EH (cell line): ENCODE measurements around the gene SNAP25.

Experiments used
- DNase-seq: peaks from one replicate; pipeline ENCODE4 v3.0.0-alpha.2; 2015; ENCODE audit warnings: low read depth

The SNAP25 gene

DNA sequence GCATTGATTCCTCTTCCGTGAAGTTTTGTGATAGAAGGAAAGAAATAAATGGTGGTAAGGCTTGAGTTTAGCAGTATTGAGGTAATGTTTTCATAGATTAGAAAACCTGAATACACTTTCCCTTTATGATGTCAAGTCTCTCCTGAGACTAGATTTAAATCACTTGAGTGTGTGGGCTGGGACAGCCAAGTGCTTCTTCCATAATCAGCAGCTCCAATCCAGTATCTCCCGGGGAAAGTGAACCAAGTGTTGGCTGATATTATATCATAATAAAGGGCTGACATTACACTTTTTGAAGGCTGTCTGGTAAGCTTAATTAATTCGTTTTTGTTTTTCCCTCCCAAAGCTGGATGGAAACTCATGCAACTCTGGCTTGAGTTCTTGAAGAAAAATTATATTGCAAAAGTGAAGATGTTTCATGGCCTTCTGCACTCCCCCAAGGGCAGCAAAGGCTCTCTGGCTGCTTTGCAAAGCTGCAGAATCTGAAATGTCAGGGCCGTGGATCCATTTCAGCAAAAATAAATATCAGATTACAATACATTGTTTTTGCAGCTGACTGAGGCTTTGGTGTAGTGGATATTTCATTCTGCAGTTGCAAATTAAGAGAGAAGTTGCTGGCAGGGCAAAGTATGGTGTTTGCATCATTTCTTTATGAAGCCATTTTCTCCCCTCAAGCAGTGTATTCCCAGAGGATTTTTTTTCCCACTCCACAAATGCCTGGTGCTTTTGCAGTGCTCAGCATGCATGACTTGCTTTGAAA lies 114.2 kb downstream of the SNAP25 start:
- peak; percentile 12 for DNase-seq

DNA sequence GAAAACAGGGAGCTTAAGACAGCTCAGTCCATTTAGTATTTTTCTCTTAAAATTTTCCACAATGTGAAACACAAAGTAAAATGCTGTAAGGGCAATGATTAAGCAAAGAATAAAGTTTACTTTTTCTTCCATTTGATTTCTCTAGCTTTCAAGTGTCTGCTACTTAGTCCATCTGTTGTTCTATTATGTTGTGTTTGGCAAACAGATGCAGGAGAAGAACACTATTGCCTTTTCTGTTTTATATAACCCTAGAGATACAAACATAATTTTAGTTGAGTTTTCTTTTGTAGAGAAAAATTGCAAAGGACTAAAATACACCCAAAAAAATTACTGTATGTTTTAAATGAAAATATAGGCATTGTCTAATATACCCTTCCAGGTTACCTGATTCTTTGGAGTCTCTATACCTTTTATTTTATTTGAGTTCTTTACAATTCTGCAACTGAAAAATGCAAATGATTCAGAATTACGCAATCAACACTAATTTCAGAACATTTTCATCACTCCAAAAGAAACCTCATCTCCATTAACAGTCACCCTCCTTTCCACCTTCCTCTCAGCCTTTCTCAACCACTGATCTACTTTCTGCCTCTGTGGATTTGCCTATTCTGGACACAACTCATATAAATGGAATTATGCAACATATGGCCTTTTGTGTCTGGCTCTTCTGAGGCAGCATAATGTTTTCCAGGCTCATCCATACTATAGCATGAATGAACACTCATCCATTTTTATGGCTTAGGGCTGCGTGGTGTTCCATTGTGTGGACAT lies 118.5 kb downstream of the SNAP25 start:
- DNase-seq: no peak

DNA sequence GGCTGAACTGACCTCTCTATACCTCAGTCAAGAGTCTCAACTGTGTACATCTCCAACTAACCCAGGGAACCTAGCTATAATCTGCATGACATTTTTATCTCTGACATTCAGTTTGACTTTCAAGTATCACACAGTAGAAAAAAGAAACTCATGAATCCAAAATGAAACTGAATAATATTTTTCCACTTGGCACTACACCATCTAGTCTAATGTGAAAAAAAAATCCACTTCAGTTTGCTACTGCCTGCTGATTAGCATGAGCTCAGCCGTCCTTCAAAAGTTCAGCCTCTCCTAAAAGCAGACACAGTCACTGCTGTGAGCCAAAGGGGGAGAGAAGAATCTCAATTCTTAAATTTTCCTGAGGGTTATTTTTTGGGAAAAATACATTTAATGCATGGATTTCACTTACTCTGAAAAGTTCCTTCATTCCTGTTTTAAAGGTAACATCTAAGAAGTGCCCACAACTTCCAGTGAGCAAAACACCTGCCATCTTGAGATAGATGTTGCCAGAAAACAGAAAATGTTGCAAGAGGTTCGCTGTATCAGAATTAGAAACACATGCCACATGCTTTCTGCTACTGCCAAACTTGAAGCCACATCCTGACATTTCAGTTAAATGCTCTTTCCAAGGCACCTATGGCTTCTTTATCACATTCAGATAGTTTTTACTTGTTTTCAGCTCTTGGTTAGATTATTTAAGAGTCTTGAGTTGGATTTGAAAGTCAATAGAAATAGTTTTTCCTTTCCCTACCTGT lies 120.0 kb downstream of the SNAP25 start:
- DNase-seq: no peak

DNA sequence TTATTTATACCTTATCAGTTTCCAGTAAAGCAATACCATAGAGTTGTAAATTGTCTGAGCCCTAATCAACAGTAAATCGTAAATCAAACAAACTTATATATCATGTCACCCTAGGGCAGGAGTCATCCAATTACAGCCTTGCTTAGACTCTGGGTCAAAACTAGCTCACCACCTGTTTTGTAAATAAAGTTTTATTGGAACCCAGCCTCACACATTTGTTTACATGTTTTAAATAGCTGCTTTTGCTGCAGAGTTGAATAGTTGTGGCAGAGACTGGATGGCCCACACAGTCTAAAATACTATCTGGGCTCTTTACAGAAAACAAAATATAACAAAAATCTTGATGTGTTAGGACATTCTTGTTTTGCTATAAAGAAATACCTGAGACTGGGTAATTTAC lies 121.0 kb downstream of the SNAP25 start:
- DNase-seq: no peak

DNA sequence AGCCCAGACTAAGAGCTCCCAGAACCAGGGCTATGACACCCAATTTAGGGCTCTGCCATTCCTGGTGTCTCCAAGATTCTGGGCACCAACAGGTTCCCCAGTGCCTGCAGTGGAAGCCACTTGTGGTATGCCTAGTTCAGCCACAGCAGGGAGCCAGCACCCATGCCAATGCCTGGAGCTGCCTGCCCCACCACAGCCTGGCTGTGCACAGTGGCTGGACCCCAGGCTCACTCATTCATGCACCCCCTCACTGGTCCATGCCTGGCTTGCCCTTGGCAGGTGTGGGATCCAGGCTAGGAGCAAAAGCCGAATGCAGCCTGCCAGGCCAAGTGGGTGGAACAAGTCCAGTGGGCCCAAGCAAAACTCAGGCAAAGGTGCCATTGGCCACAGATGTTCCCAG lies 123.5 kb downstream of the SNAP25 start:
- DNase-seq: no peak

DNA sequence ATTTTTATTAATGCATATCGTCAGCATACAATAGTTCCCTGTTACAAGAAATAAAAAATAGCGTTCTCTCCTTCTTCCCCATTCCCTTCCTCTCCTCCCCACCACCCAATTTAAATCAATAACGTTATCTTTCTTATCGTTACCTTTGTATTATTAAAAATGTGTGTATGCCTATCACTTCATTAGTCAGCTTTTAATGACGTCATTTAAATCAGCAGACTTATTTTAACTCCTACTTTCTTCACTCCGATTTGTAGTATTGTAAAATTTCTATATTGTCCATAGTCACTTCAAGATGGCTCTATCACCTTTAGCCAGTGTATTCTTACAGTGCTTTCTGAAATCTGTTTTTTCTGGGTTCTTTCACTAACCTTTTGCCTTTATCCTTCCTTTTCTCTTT lies 126.3 kb downstream of the SNAP25 start:
- DNase-seq: no peak

DNA sequence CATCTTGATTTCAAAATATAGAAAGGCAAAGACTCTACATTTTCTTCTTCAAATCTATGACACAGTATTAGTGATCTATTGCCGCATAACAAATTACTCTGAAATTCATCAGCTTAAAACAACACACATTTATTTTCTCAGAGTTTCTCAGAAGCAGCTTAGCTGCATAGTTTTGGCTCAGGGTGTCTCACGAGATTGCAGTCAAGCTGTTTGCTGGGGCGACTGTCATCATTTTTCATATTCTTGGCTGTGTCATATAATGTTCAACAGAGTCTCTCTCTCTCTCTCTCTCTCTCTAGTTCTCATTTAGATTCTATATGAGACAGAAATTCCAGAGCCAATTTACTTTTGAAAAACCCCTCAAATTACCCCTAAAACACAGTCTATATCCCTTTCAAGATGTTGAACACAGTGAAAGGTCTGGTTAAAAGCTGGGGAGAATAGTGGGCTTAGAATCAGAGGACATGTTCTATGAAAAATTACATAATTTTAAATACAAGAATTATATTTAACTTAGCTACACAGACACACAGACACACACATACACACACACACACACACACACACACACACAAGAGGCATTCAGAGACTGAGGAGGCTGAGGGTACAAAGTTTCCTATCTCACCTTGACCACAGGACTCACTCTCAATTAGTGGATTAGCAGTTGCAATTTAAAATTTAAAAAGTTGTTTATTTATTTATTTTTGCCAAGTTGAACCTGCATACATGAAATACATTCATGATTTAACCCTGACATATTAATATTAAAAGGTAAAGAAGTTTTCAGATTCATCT lies 128.7 kb downstream of the SNAP25 start:
- DNase-seq: no peak

DNA sequence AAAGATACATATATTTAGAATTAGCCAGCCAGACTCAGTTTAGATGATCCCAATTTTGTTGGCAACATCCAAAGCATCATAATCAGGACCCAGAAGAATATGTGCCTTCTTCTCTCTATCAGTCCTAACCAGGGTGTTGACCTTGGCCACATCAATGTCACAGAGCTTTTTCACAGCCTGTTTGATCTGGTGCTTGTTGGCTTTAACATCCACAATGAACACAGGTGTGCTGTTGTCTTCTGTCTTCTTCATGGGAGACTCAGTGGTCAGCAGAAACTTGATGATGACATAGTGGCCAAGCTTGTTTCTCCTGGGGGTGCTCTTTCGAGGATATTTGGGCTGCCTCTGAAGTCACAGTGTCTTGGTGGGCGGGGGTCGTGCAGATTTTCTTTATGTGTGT lies 130.5 kb downstream of the SNAP25 start:
- no peak for DNase-seq

DNA sequence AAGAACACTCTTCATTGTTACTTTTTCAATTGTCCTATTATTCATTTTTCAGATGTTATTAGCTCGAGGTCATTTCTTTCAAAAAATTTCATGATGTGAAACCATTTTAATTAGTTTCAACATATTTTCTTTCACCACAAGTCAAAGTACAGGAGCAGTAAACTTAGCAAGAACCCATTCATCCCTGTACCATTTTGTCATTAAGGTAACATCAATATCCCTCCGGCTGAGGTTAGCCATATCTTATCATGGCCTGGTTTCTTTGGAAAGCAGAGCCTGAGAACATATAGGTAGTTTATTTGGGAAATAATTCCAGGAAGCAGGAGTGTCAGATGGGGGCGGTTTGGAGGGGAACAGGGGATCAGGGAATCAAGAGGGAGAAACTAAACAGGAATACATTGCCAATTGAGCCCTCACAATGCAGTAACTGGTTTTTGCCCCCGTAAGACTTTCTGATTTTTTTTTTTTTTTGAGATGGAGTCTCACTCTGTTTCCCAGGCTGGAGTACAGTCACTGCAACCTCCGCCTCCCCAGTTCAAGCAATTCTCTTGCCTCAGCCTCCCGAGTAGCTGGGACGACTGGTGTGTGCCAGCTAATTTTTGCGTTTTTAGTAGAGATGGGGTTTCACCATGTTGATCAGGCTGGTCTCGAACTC lies 131.7 kb downstream of the SNAP25 start:
- DNase-seq: no peak

DNA sequence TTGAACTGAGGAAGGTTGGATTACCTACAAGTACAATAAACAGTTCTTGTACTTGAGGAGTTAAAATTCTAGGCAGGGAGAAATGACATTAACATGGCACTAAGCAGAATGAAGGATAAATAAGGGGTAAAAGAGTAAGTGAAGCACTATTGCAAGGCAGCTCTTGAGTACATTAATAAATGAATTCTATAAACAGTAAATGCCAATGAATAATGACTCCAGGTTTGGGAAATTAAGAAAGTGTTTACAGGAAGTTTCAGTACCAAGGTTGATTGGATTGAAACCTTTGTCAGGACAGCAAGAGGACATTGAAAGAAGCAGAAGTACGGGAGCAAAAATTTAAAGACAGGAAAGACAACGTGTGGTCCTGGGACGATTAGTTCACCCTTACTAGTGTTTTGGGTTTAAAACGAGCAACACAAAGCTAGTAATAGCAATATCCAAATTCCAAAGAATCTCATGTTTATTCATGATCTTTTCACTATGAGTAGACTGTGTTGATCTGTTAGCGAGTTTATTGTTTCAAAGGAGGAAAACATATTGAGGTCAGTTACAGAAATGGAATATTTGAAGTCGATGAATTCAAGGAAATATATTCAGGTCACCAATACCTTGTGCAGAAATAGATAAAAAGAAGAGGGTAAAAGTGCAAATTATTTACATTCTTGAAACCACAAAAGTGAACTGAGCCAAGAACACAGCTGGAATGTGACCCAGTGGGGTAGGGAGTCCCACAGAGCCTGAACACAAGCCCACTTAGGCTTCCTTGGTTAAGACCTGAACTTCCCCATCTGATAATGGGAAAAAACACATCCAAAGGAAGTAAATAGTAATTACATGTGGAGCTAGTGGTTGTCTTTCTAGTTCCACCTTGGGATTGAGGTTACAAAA lies 134.5 kb downstream of the SNAP25 start:
- DNase-seq: no peak

DNA sequence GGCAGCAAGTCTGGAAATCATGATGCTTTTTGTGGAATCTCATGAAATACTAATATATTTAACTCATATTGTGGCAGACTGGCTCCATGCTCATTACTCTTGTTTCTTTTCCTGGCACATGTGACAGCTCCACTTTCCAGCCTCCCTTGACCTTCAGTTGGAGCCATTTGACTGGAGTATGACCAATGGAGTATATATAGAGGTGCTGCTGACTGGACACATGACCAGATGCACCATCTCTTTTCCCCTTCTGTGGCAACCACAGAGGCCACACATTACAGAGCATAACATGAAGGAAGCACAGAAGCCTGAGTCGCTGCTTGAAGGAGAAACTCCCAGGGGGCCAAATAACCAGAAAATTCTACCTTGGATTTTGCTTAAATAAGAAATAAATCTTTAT lies 138.0 kb downstream of the SNAP25 start:
- DNase-seq: no peak
